WERI-Rb-1 (cell line): Measurements from ENCODE around the gene FBLN5.

Source experiments
- DNase-seq: peaks from one replicate; pipeline ENCODE4 v3.0.0-alpha.2; 2020
- H3K27ac ChIP-seq: fragments of 250-450 bp; sonication (Bioruptor Pico); 2 replicates; pipeline ENCODE4 v1.5.1; 2020; ENCODE audit warnings: mild to moderate bottlenecking, moderate library complexity
- H3K27me3 ChIP-seq: fragments of 250-450 bp; sonication (Bioruptor Pico); 2 replicates; pipeline ENCODE4 v1.5.1; 2021; ENCODE audit warnings: mild to moderate bottlenecking, low read depth, moderate library complexity; ENCODE audit not compliant: insufficient read depth, severe bottlenecking
- H3K36me3 ChIP-seq: fragments of 250-450 bp; sonication (Bioruptor Pico); 2 replicates; pipeline ENCODE4 v1.5.1; 2020; ENCODE audit warnings: mild to moderate bottlenecking, moderate library complexity
- H3K4me3 ChIP-seq: 2 replicates; pipeline ENCODE4 v1.5.1; 2011; ENCODE audit warnings: low read depth, mild to moderate bottlenecking, control low read depth, low read length
- H3K9me3 ChIP-seq: fragments of 250-450 bp; sonication (Bioruptor Pico); 2 replicates; pipeline ENCODE4 v1.5.1; 2021; ENCODE audit warnings: mild to moderate bottlenecking, moderate library complexity; ENCODE audit not compliant: severe bottlenecking
- TF ChIP-seq, protein P1 (sequence below): IDR thresholded peaks from 2 replicates; pipeline ENCODE4 v1.5.1; 2011; ENCODE audit warnings: low read depth, mild to moderate bottlenecking, control low read depth, inconsistent platforms, low read length

Gene FBLN5

DNA sequence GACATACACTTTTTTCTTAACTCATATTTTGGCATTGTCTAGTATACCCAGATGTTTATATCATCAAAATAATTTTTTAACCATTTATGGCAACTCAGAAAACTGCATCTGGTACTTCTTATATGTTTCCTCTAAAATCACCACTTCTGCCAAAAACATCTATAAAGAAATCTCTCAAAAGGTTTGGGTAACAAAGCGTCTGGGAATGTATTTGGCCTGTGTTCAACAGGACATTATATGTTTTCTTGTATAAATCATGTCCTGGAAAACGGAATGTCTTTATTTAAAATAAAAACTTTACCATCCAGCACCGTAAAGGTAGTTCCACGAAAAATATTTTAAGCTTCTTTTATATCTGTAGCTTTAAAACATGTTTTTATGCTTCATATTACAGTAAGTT lies 36.1 kb upstream of the FBLN5 start:
- Histone ChIP-seq H3K4me3 (no peak overlapping the region), H3K36me3 (peaks cover 31% of the 10 kb centered on the region), H3K9me3 (no peaks in the 10 kb centered on the region), H3K27me3 (no peaks in the 10 kb centered on the region), H3K27ac (no peak overlapping the region)
- no peak for DNase-seq
- TF ChIP-seq, protein P1, sequence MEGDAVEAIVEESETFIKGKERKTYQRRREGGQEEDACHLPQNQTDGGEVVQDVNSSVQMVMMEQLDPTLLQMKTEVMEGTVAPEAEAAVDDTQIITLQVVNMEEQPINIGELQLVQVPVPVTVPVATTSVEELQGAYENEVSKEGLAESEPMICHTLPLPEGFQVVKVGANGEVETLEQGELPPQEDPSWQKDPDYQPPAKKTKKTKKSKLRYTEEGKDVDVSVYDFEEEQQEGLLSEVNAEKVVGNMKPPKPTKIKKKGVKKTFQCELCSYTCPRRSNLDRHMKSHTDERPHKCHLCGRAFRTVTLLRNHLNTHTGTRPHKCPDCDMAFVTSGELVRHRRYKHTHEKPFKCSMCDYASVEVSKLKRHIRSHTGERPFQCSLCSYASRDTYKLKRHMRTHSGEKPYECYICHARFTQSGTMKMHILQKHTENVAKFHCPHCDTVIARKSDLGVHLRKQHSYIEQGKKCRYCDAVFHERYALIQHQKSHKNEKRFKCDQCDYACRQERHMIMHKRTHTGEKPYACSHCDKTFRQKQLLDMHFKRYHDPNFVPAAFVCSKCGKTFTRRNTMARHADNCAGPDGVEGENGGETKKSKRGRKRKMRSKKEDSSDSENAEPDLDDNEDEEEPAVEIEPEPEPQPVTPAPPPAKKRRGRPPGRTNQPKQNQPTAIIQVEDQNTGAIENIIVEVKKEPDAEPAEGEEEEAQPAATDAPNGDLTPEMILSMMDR, result no peak

DNA sequence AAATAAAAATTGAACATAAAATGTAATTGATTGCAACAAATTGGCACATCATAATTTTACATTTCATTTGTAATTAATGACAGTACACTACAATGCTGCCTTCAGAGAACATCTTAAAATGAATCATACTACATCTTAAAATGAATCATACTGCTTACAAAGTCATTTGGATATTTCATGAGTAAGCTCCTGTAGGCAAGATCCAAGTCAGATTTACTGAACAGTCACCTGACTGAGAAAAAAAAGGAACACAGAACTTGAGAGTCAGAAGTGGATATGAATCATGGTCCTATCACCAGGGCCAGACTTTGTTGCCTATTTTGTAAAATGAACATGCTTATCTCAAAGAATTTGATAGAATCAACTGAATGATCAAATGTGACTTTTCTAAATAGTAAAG lies 32.7 kb upstream of the FBLN5 start:
- Histone ChIP-seq H3K27ac (no peak overlapping the region), H3K4me3 (no peak overlapping the region), H3K9me3 (no peaks in the 10 kb centered on the region), H3K36me3 (peaks cover 9% of the 10 kb centered on the region), H3K27me3 (no peaks in the 10 kb centered on the region)
- DNase-seq, result no peak
- TF ChIP-seq, protein P1, result no peak

DNA sequence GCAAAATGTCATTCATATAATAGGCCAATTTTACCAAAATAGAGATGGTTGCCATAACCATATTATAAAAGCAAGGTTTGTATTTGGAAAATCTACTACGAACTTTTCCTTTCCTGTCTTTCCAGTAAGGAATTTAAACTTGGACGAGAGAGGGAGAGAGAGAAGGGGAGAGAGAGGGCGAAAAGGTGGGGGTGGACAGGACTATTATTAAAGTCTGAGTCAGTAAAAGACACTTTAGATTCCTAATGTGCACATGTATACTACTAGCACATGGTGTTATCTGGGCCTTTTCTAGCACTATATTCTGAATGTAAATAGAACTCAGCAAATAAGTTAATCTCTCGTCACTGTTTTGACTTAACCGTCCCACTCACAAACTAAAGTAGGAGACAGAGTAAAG lies 30.4 kb upstream of the FBLN5 start:
- H3K27me3 ChIP-seq, result no peaks in the 10 kb centered on the region
- H3K36me3 ChIP-seq, result peaks cover 6% of the 10 kb centered on the region; the same call in 1 of the 2 replicates
- TF ChIP-seq, protein P1, result no peak
- no peaks in the 10 kb centered on the region for H3K9me3 ChIP-seq
- DNase-seq, result no peak
- no peak overlapping the region for H3K27ac ChIP-seq
- H3K4me3 ChIP-seq, result no peak overlapping the region

DNA sequence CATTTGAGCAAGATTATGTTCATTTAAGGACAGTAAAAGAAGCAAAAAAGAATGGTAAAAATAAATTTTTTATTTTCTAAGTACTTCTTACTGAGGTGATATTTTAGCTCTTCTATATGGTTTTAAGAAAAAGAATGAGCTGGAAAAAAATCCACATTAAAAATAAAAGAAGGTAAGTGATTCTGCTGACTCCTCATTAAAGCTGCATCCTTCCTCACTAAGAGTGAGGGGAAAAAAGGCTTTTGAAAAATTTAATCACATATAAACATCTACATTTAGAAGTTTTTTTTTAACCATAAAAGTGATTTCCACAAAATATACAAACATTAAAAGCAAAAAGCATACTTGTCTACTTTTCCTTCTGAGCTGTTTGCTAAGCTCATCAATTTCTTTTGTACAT lies 28.3 kb upstream of the FBLN5 start:
- TF ChIP-seq, protein P1, result no peak
- Histone ChIP-seq H3K9me3 (no peaks in the 10 kb centered on the region), H3K36me3 (peaks cover 16% of the 10 kb centered on the region), H3K4me3 (no peak overlapping the region), H3K27ac (no peak overlapping the region), H3K27me3 (no peaks in the 10 kb centered on the region)
- no peak for DNase-seq

DNA sequence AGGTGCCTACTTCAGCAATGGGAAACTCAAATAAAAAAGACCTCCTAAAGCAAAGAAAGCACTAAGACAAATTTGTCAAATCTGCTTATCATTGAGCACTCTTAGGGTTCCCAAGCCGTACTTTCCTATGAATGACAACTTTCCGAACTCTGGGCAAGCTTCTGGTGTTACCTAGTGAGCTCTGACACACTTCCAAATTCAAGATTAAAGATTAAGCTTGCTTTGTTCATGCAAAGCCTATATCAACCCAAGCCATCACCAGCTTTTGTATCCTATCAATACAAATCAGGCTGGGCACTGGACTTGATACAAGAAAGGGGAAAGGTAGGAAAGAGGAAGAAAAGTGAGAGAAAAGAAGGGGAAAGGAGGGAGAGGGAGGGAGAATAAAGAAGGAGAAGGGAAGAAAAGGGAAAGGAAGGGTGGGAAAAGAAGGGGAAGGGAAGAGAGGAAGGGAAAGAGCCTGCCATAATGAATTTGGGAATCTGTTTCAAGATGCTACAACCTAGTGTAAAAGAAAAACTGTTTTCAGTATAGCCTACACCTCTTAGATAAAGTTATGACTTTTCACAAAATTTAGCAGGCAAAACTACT lies 23.8 kb upstream of the FBLN5 start:
- no peak for DNase-seq
- Histone ChIP-seq H3K27ac (no peak overlapping the region), H3K9me3 (no peaks in the 10 kb centered on the region), H3K4me3 (no peak overlapping the region), H3K27me3 (no peaks in the 10 kb centered on the region), H3K36me3 (peaks cover 24% of the 10 kb centered on the region)
- TF ChIP-seq, protein P1, result no peak

DNA sequence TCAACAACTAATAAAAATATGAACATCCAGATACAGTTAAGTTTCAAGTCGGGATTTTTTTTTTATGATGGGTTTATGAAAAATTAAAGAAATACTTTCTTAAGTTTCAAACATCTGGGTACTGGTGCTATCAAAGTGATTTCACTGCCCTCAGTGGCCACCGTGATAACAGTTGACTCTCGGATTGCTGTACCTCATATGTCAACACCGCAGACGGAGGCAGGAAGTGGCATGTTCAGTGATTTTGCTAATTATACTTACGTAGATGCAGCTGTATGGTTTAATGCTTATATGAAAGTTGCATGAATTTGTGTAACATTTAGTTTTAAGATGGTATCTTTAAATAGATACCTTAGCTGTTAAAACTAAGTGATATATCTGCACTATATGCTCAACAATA lies 20.8 kb upstream of the FBLN5 start:
- no peaks in the 10 kb centered on the region for H3K27me3 ChIP-seq
- DNase-seq, result no peak
- no peak overlapping the region for H3K4me3 ChIP-seq
- peaks cover 21% of the 10 kb centered on the region for H3K36me3 ChIP-seq
- no peaks in the 10 kb centered on the region for H3K9me3 ChIP-seq
- TF ChIP-seq, protein P1, result no peak
- no peak overlapping the region for H3K27ac ChIP-seq
